Sigmoid colon (tissue), 3 donors: ENCODE measurements around the gene SPNS2.

Experiments
- CTCF ChIP-seq, 4 experiments: fragments of 450-650 bp in 3 of 4; fragments of 200-600 bp in 1 of 4; IDR thresholded peaks; one replicate each; pipeline ENCODE4 v1.5.1; 2016 to 2019; ENCODE audit warnings: antibody characterized with exemption in 4 of 4, mild to moderate bottlenecking in 3 of 4, moderate library complexity in 2 of 4
- POLR2A ChIP-seq, 2 donors: fragments of 450-650 bp; IDR thresholded peaks; one replicate each; pipeline ENCODE4 v1.6.1; 2016; ENCODE audit warnings: antibody characterized with exemption in 2 of 2, mild to moderate bottlenecking in 2 of 2, moderate library complexity in 2 of 2

- TF ChIP-seq CTCF (IDR thresholded peaks at IDR 0.05) (no peak), POLR2A (IDR thresholded peaks at IDR 0.05) (no peak)
Measured at GRCh38 chr17:4475463-4475862, 23.2 kb upstream of the SPNS2 start.
